Right cardiac atrium (tissue), 5 donors: ENCODE measurements around the gene SAFB. TPM values are rescaled to one million over a fixed set of nuclear protein-coding genes. Genes with fewer than 3 reads are reported as not detected.
"Not testable (repeated sequence)": the region's sequence is repeated elsewhere in the genome, so short reads cannot be mapped to it uniquely, and the experiment has no call there.

ENCODE experiments used
- ATAC-seq, 2 donors: fragments of 200-7000 bp; cut with Tn5 transposase; one replicate each; pipeline versions ENCODE4 v1.8.0 to v1.9.1; 2020; ENCODE audit warnings: moderate library complexity in 2 of 2, mild to moderate bottlenecking in 1 of 2
- DNase-seq, 3 donors: peaks; one replicate each; pipeline ENCODE4 v3.0.0-alpha.2; 2020
- H3K27ac ChIP-seq: one replicate; pipeline ENCODE4 v1.5.1; 2013; ENCODE audit warnings: mild to moderate bottlenecking, low read length, control low read depth, moderate library complexity
- H3K27me3 ChIP-seq: one replicate; pipeline ENCODE4 v1.6.1; 2013; ENCODE audit not compliant: control insufficient read depth, insufficient read depth
- H3K4me1 ChIP-seq: one replicate; pipeline ENCODE4 v1.6.1; 2013; ENCODE audit warnings: low read length; ENCODE audit not compliant: control insufficient read depth, insufficient read depth
- H3K4me3 ChIP-seq: one replicate; pipeline ENCODE4 v1.5.1; 2013; ENCODE audit warnings: low read length, control low read depth
- H3K9me3 ChIP-seq: one replicate; pipeline ENCODE4 v1.6.1; 2013; ENCODE audit warnings: low read length; ENCODE audit not compliant: control insufficient read depth
- WGBS: extraction: QIAGEN DNeasy Blood & Tissue Kit; methylation state at CpG from one replicate; pipeline ENCODE4 v1.1.7; 2013; 5-methylcytosine and 5-hydroxymethylcytosine counted together
- intact Hi-C, 4 donors: fragments of 100-400 bp; cut with DNase I; formaldehyde crosslinking; loops; one replicate each; pipeline versions ENCODE4 v1.11.0 to v1.14.0; 2022 to 2023
- polyA plus RNA-seq: library from polyadenylated mRNA; stranded (reverse); fragments of 200-250 nt; gene quantifications from one replicate; pipeline ENCODE4 v1.2.3, GENCODE V29; 2013
- total RNA-seq, 4 donors: library from RNA; stranded (reverse); fragmentation: NEBNext Ultra II Directional; extraction: Animal tissue kit (Norgen Biotek cat#: 25700); gene quantifications; one replicate each; pipeline ENCODE4 v1.2.1, GENCODE V29; 2021
- donor health status: healthy with polysubstance abuse.
- donor health status: DM: no; HTN: yes; CAD: no.
- donor health status: DM: no; HTN: no; CAD: no.
- donor health status: DM: no; HTN: yes; CAD: no; lungs with severe emphysema.
- donor health status: DM: yes; HTN: yes; CAD: no.

The SAFB gene
- total and polyA plus RNA-seq, 5 donors: 48.4 to 65.0 (median 61.7) TPM

- DNase-seq: peak in 1 of 3 donors; percentile 64
- WGBS: 90% methylated on average over 45 of the region's 45 CpGs
- no peaks in the 10 kb centered on the region for H3K9me3 ChIP-seq
- peaks cover 7% of the 10 kb centered on the region for H3K4me1 ChIP-seq
- H3K4me3 ChIP-seq: no peak overlapping the region
- ATAC-seq: no peak
- H3K27ac ChIP-seq: no peak overlapping the region
- intact Hi-C loops: no loop called here
- H3K27me3 ChIP-seq: no peaks in the 10 kb centered on the region
These were observed 71.5 kb downstream of the SAFB start for GRCh38 chr19:5694167-5694955.

GRCh38 chr19:5694956-5695648 is 72.2 kb downstream of the SAFB start:
- Histone ChIP-seq H3K27ac (no peak overlapping the region), H3K27me3 (no peaks in the 10 kb centered on the region), H3K9me3 (no peaks in the 10 kb centered on the region), H3K4me3 (no peak overlapping the region), H3K4me1 (peaks cover 7% of the 10 kb centered on the region)
- ATAC-seq: no peak
- intact Hi-C loops: no loop called here
- 87% methylated on average over 8 of the region's 8 CpGs for WGBS
- peak in 1 of 3 donors; percentile 27 for DNase-seq

GRCh38 chr19:5695649-5696195 is 72.8 kb downstream of the SAFB start:
- H3K4me3 ChIP-seq: no peak overlapping the region
- no peaks in the 10 kb centered on the region for H3K27me3 ChIP-seq
- no peak for ATAC-seq
- no peaks in the 10 kb centered on the region for H3K9me3 ChIP-seq
- H3K4me1 ChIP-seq: peaks cover 7% of the 10 kb centered on the region
- no peak overlapping the region for H3K27ac ChIP-seq
- peak in 1 of 3 donors; percentile 59 for DNase-seq
- WGBS: 81% methylated on average over 28 of the region's 28 CpGs
- intact Hi-C loops: no loop called here

GRCh38 chr19:5696196-5697021 is 73.5 kb downstream of the SAFB start:
- WGBS: 86% methylated on average over 42 of the region's 42 CpGs
- no peak overlapping the region for H3K4me3 ChIP-seq
- ATAC-seq: no peak
- intact Hi-C loops: no loop called here
- no peak overlapping the region for H3K27ac ChIP-seq
- no peaks in the 10 kb centered on the region for H3K9me3 ChIP-seq
- peaks cover 7% of the 10 kb centered on the region for H3K4me1 ChIP-seq
- no peak for DNase-seq
- no peaks in the 10 kb centered on the region for H3K27me3 ChIP-seq

- ATAC-seq: no peak
- DNase-seq: no peak
- intact Hi-C loops: no loop called here
- Histone ChIP-seq H3K4me1 (peaks cover 2% of the 10 kb centered on the region), H3K9me3 (no peaks in the 10 kb centered on the region), H3K27me3 (no peaks in the 10 kb centered on the region), H3K27ac (no peak overlapping the region), H3K4me3 (no peak overlapping the region)
- WGBS: 75% methylated on average over 25 of the region's 25 CpGs
These were observed 74.4 kb downstream of the SAFB start for GRCh38 chr19:5697022-5697889.

GRCh38 chr19:5697890-5698634 is 75.2 kb downstream of the SAFB start:
- no peaks in the 10 kb centered on the region for H3K9me3 ChIP-seq
- no peak overlapping the region for H3K27ac ChIP-seq
- H3K27me3 ChIP-seq: no peaks in the 10 kb centered on the region
- ATAC-seq (peak in 1 of 2 donors; percentile 9), DNase-seq (peak in 1 of 3 donors; percentile 39)
- H3K4me1 ChIP-seq: no peaks in the 10 kb centered on the region
- 77% methylated on average over 30 of the region's 30 CpGs for WGBS
- intact Hi-C loops: no loop called here
- no peak overlapping the region for H3K4me3 ChIP-seq

GRCh38 chr19:5698635-5699422 is 75.9 kb downstream of the SAFB start:
- ATAC-seq: no peak
- no peaks in the 10 kb centered on the region for H3K9me3 ChIP-seq
- no peak overlapping the region for H3K27ac ChIP-seq
- WGBS: 91% methylated on average over 38 of the region's 38 CpGs
- intact Hi-C loops: no loop called here
- no peak for DNase-seq
- no peaks in the 10 kb centered on the region for H3K4me1 ChIP-seq
- H3K27me3 ChIP-seq: no peaks in the 10 kb centered on the region
- no peak overlapping the region for H3K4me3 ChIP-seq

GRCh38 chr19:5700455-5701092 is 77.7 kb downstream of the SAFB start:
- Histone ChIP-seq H3K4me1 (no peaks in the 10 kb centered on the region), H3K4me3 (no peak overlapping the region), H3K9me3 (no peaks in the 10 kb centered on the region), H3K27ac (no peak overlapping the region), H3K27me3 (no peaks in the 10 kb centered on the region)
- intact Hi-C loops: no loop called here
- ATAC-seq (no peak), DNase-seq (no peak)
- 94% methylated on average over 22 of the region's 22 CpGs for WGBS

- WGBS: 93% methylated on average over 15 of the region's 28 CpGs
- ATAC-seq: not testable (repeated sequence)
These were observed 79.1 kb downstream of the SAFB start for GRCh38 chr19:5702053-5702410.

More at GRCh38 chr19:5702053-5702410, 79.1 kb downstream of the SAFB start:
- H3K4me1 ChIP-seq, H3K27me3 ChIP-seq, intact Hi-C loops, H3K4me3 ChIP-seq, H3K27ac ChIP-seq, H3K9me3 ChIP-seq: not testable (repeated sequence)
- peak in 1 of 3 donors; percentile 63 for DNase-seq
